Central memory CD4-positive, alpha-beta T cell (primary cell): ENCODE measurements around the gene KCNT1.

Experiments used
- DNase-seq: peaks from one replicate; pipeline ENCODE4 v3.0.0; 2022

Gene KCNT1

DNA sequence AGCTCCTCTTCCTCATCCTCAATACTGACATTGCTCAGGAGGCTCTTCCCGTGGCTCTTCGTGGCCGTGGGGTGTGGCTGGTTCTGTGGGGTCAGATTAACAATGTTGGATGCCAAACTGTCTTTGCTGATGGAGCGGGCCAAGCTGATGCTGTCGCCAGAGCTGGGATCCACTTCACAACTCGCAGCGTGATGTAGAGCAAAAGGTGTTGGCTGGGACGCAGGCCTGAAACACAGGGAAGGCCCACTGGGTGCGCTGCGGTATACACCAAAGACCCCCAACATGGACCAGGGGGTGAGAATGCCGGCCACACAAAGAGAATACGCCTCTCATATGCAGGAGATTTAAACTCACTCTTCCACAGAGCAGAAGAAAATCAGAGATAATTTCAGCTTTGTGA, 121.1 kb downstream of the KCNT1 start:
- no peak for DNase-seq

GRCh38 chr9:135825435-135826187, 123.6 kb downstream of the KCNT1 start:
- no peak for DNase-seq

DNA sequence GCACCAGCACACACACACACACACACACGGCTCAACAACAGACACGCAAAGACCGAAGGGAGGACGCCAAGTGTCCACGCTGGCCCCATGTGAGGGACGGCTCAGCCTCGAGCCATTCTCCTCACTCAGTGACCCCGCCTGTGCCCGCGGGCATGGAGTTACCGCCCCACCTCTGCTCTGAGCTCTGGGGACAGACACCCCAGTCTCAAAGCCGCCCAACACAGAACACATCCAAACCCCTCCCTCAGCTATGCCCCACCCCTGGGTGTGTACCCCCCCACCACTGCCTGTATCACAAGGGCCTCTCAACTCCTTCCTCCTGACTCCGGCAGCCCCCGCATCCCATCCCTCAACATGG, 124.2 kb downstream of the KCNT1 start:
- DNase-seq = no peak

DNA sequence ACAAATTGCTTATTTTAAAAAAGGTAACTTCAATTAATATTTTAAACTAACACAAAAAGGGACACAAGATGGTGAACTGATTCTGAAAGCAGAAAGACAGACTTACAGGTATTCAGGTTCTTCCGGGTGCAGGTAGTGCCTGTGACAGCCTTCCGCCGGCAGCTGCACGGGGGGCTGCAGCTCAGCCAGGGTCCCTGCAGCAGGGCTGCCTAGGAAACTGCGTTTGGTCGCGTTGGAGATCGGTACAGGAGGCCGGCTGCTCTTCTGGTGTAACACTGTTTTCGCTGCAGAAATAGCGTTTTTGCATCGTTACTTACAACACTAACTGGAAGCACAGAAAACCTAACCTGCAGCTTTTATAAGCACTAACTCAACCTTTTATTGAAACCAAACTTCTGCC, 125.3 kb downstream of the KCNT1 start:
- DNase-seq = no peak

DNA sequence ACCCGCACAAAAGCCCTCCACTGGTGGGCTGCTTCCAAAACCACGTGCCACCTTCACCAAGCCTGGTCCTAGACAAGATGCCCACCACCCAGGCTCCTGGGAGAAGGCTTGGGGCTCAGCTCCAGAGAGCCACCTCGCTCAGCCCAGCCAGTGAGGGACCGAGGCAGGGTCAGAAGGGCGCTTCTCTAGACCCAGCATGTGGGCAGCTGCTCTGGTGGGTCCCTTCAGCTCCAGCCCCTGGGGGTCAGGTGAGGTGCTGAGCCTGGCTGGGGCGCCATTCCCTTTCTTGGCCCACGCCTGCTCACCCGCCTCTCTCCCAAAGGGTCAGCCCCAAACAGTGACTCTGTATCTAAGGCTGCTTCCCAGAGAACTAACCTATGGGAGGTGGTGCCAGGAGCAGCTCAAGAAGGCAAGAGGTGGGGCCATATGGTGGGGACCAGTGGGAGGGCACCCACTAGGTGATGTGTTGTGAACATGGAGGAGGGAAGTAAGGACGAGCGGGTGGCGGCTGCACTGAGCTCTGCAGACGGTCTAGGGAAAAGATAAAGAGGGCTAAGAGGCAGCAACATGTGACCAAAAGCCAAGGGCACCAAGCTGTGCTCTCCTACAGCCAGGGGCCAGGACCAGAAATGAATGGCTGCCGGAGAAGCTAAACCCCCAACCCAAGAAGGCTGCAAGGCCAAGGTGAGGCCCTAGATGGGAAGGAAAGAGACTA, 126.0 kb downstream of the KCNT1 start:
- DNase-seq = no peak

DNA sequence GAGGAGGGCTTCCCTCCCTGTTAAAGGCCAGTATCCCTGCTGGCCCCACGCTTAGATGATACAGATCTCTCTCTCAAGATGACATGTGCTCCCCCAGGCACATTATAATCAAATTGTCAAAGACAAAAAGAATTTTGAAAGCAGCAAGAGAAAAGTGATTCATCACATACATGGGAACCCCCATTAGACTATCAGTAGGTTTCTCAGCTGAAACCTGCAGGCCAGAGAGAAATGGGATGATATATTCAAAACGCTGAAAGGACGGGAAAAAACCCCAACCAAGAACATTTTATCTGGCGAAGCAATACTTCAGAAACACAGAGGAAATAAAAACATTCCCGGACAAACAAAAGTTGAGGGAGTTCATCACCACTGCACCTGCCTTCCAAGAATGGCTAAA, 126.7 kb downstream of the KCNT1 start:
- DNase-seq = no peak

DNA sequence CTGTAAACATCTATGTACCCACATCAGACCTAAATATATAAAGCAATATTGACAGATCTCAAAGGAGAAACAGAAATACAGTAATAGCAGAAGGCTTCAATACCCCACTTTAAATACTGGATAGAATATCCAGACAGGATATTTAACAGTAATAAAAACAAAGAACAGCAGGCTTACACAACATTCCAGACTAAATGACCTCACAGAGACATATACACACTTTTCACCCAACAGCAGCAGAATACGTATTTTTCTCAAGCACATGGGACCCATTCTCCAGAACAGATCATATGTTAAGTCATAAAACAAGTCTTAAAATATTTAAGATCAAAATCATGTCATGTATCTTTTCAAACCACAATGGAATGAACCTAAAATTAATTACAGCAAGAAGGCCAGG, 128.5 kb downstream of the KCNT1 start:
- no peak for DNase-seq

DNA sequence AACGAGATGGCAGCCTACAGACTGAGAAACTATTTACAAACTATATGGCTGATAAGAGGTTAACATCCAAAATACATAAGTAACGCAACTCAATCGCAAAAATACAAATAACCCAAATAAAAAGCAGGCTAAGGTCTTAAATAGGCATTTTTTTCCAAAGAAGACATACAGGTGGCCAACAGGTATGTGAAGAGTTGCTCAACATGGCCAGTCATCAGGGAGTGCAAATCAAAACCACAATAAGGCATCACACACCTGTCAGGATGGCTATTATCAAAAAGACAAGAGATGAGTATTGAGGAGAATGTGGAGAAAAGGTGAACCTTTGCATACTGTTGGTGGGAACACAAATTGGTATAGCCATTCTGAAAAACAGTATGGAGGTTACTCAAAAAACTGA, 131.9 kb downstream of the KCNT1 start:
- DNase-seq = no peak

DNA sequence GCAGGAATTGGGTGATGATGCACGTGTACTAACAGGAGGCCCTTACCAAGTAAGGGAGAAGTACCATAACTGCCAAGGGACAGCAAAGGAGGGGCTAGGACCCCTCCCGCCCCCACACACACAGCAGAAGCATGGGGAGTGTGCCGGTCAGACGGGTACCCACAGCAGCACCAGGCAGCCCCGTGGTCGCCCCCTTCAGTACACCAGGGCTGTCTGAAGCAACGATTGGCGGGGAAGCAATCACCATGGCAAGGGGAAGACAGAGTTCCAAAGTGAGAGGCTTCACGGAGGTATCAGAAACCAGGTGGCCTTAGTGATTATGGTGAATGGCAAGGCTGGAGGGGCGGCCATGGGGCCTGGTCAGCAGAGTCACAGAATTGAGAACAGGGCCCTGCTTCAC, 133.1 kb downstream of the KCNT1 start:
- DNase-seq = no peak

GRCh38 chr9:135839516-135839915, 137.5 kb downstream of the KCNT1 start:
- no peak for DNase-seq

GRCh38 chr9:135840107-135840506, 138.1 kb downstream of the KCNT1 start:
- no peak for DNase-seq

- no peak for DNase-seq
Observed at GRCh38 chr9:135840539-135840938, 138.6 kb downstream of the KCNT1 start.
